Cardiac fibroblast (primary cell): ENCODE results near the gene DNM3.
A peak's percentile ranks its signal among the peaks of the same experiment; 100 is the strongest.

Source experiments
- DNase-seq, 2 donors: peaks; one replicate each; pipeline versions ENCODE4 v3.0.0 to v3.0.0-alpha.2; 2010; ENCODE audit warnings: low read depth in 2 of 2
- H3K4me3 ChIP-seq, 2 donors: replicated peaks in 1 of 2; 1 replicate in 1 of 2; 2 replicates in 1 of 2; pipeline ENCODE4 v1.5.1; 2011; ENCODE audit warnings: low read depth in 2 of 2, low read length in 2 of 2, mild to moderate bottlenecking in 2 of 2, moderate library complexity in 1 of 2
- CTCF ChIP-seq: IDR thresholded peaks from one replicate; pipeline ENCODE4 v1.5.1; 2011; ENCODE audit warnings: low read depth, mild to moderate bottlenecking, low read length, inconsistent platforms

Gene DNM3

GRCh38 chr1:172176206-172176605, 334.9 kb downstream of the DNM3 start:
- no peak for TF ChIP-seq CTCF
- H3K4me3 ChIP-seq = no peak overlapping the region
- DNase-seq = no peak

- TF ChIP-seq CTCF = no peak
- no peak for DNase-seq
- no peak overlapping the region for H3K4me3 ChIP-seq
These were observed 336.6 kb downstream of the DNM3 start for GRCh38 chr1:172177849-172178248.

- no peak overlapping the region for H3K4me3 ChIP-seq
- DNase-seq = no peak
- TF ChIP-seq CTCF = no peak
These were observed 337.6 kb downstream of the DNM3 start for GRCh38 chr1:172178886-172179285.

GRCh38 chr1:172179918-172180317, 338.6 kb downstream of the DNM3 start:
- TF ChIP-seq CTCF = no peak
- no peak overlapping the region for H3K4me3 ChIP-seq
- no peak for DNase-seq

GRCh38 chr1:172180501-172181285, 339.4 kb downstream of the DNM3 start:
- TF ChIP-seq CTCF = no peak
- no peak overlapping the region for H3K4me3 ChIP-seq
- DNase-seq = peak; percentile 69 to 77

- DNase-seq = no peak
- H3K4me3 ChIP-seq = no peak overlapping the region
- no peak for TF ChIP-seq CTCF
These were observed 343.4 kb downstream of the DNM3 start for GRCh38 chr1:172184506-172185191.
